Upper lobe of right lung (tissue), 1 donor: Measurements from ENCODE around the gene ZFP91. TPM values are rescaled to one million over a fixed set of nuclear protein-coding genes. Genes with fewer than 3 reads are reported as not detected.

ENCODE experiments used
- ATAC-seq: fragments of 200-7000 bp; cut with Tn5 transposase; one replicate; pipeline ENCODE4 v1.9.1; 2020; ENCODE audit warnings: mild to moderate bottlenecking, moderate library complexity
- DNase-seq: peaks from one replicate; pipeline ENCODE4 v3.0.0-alpha.2; 2020
- H3K27ac ChIP-seq: fragments of 200-600 bp; one replicate; pipeline ENCODE4 v1.8.0; 2022
- H3K27me3 ChIP-seq: fragments of 200-600 bp; one replicate; pipeline ENCODE4 v1.8.0; 2022; ENCODE audit warnings: mild to moderate bottlenecking
- H3K36me3 ChIP-seq: fragments of 200-600 bp; one replicate; pipeline ENCODE4 v1.8.0; 2022
- H3K4me1 ChIP-seq: fragments of 200-600 bp; one replicate; pipeline ENCODE4 v1.8.0; 2022
- H3K4me3 ChIP-seq: fragments of 200-600 bp; one replicate; pipeline ENCODE4 v1.8.0; 2022; ENCODE audit warnings: mild to moderate bottlenecking
- H3K9me3 ChIP-seq: fragments of 200-600 bp; one replicate; pipeline ENCODE4 v1.8.0; 2022
- CTCF ChIP-seq: fragments of 200-600 bp; IDR thresholded peaks from one replicate; pipeline ENCODE4 v1.8.0; 2022; ENCODE audit warnings: antibody characterized with exemption
- intact Hi-C: fragments of 100-400 bp; cut with DNase I; formaldehyde crosslinking; loops from one replicate; pipeline ENCODE4 v1.11.0; 2022
- total RNA-seq: library from RNA; stranded (reverse); fragmentation: NEBNext Ultra II Directional; extraction: Animal tissue kit (Norgen Biotek cat#: 25700); gene quantifications from one replicate; pipeline ENCODE4 v1.2.1, GENCODE V29; 2021
- donor health status: DM: no; HTN: yes; CAD: no; lungs with severe emphysema.

Gene ZFP91
- total RNA-seq, 1 donor from 2014 or later: 48.3 TPM

GRCh38 chr11:58641341-58641740, 62.5 kb downstream of the ZFP91 start:
- ATAC-seq (no peak), DNase-seq (no peak)
- Histone ChIP-seq H3K9me3 (no peaks in the 10 kb centered on the region), H3K4me1 (peaks cover 12% of the 10 kb centered on the region), H3K27me3 (no peaks in the 10 kb centered on the region), H3K27ac (no peak overlapping the region), H3K36me3 (no peaks in the 10 kb centered on the region), H3K4me3 (no peak overlapping the region)
- TF ChIP-seq CTCF: no peak
- intact Hi-C loops: no loop called here

- ATAC-seq (no peak), DNase-seq (no peak)
- Histone ChIP-seq H3K27me3 (no peaks in the 10 kb centered on the region), H3K4me3 (no peak overlapping the region), H3K9me3 (no peaks in the 10 kb centered on the region), H3K4me1 (peaks cover 12% of the 10 kb centered on the region), H3K27ac (no peak overlapping the region), H3K36me3 (no peaks in the 10 kb centered on the region)
- intact Hi-C loops: no loop called here
- no peak for TF ChIP-seq CTCF
Observed at GRCh38 chr11:58641803-58642581, 63.1 kb downstream of the ZFP91 start.

- H3K27me3 ChIP-seq: no peaks in the 10 kb centered on the region
- no peak for TF ChIP-seq CTCF
- H3K36me3 ChIP-seq: no peaks in the 10 kb centered on the region
- no peaks in the 10 kb centered on the region for H3K9me3 ChIP-seq
- no peak overlapping the region for H3K27ac ChIP-seq
- no peak overlapping the region for H3K4me3 ChIP-seq
- DNase-seq (no peak), ATAC-seq (no peak)
- peaks cover 3% of the 10 kb centered on the region for H3K4me1 ChIP-seq
- intact Hi-C loops: no loop called here
Observed at GRCh38 chr11:58645854-58646253, 67.0 kb downstream of the ZFP91 start.

- no peaks in the 10 kb centered on the region for H3K27me3 ChIP-seq
- ATAC-seq: no peak
- TF ChIP-seq CTCF: no peak
- no peaks in the 10 kb centered on the region for H3K9me3 ChIP-seq
- no peak overlapping the region for H3K27ac ChIP-seq
- H3K4me3 ChIP-seq: no peak overlapping the region
- no peak for DNase-seq
- no peaks in the 10 kb centered on the region for H3K36me3 ChIP-seq
- H3K4me1 ChIP-seq: no peaks in the 10 kb centered on the region
- intact Hi-C loops: no loop called here
Observed at GRCh38 chr11:58647141-58647699, 68.4 kb downstream of the ZFP91 start.

GRCh38 chr11:58647866-58648265, 69.0 kb downstream of the ZFP91 start:
- no peak for TF ChIP-seq CTCF
- intact Hi-C loops: no loop called here
- Histone ChIP-seq H3K4me1 (no peaks in the 10 kb centered on the region), H3K36me3 (no peaks in the 10 kb centered on the region), H3K27me3 (no peaks in the 10 kb centered on the region), H3K4me3 (no peak overlapping the region), H3K27ac (no peak overlapping the region), H3K9me3 (no peaks in the 10 kb centered on the region)
- ATAC-seq (no peak), DNase-seq (no peak)
